ENCODE results near the gene PACSIN1.

PACSIN1 gene

GRCh38 chr6:34568341-34569201, 102.7 kb downstream of the PACSIN1 start:
- H3K4me3 ChIP-seq (ENCODE audit: low read depth, low read length) = no peak overlapping the region
- no peak for DNase-seq (ENCODE audit: low read depth)
- TF ChIP-seq, protein P1, sequence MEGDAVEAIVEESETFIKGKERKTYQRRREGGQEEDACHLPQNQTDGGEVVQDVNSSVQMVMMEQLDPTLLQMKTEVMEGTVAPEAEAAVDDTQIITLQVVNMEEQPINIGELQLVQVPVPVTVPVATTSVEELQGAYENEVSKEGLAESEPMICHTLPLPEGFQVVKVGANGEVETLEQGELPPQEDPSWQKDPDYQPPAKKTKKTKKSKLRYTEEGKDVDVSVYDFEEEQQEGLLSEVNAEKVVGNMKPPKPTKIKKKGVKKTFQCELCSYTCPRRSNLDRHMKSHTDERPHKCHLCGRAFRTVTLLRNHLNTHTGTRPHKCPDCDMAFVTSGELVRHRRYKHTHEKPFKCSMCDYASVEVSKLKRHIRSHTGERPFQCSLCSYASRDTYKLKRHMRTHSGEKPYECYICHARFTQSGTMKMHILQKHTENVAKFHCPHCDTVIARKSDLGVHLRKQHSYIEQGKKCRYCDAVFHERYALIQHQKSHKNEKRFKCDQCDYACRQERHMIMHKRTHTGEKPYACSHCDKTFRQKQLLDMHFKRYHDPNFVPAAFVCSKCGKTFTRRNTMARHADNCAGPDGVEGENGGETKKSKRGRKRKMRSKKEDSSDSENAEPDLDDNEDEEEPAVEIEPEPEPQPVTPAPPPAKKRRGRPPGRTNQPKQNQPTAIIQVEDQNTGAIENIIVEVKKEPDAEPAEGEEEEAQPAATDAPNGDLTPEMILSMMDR (IDR thresholded peaks at IDR 0.05; ENCODE audit: low read depth, low read length, missing control alignments) = no peak

- TF ChIP-seq, protein P1 (IDR thresholded peaks at IDR 0.05; ENCODE audit: low read depth, low read length, missing control alignments) = no peak
These were observed 103.6 kb downstream of the PACSIN1 start for GRCh38 chr6:34569361-34569973.

GRCh38 chr6:34570066-34570833, 104.4 kb downstream of the PACSIN1 start:
- no peak overlapping the region for H3K4me3 ChIP-seq (ENCODE audit: low read depth, low read length)
- TF ChIP-seq, protein P1 (IDR thresholded peaks at IDR 0.05; ENCODE audit: low read depth, low read length, missing control alignments) = no peak
- DNase-seq (ENCODE audit: low read depth) = no peak

More at GRCh38 chr6:34569361-34569973, 103.6 kb downstream of the PACSIN1 start:
- H3K4me3 ChIP-seq (ENCODE audit: low read depth, low read length) = no peak overlapping the region
- no peak for DNase-seq (ENCODE audit: low read depth)

- DNase-seq (ENCODE audit: low read depth) = no peak
- no peak overlapping the region for H3K4me3 ChIP-seq (ENCODE audit: low read depth, low read length)
- TF ChIP-seq, protein P1 (IDR thresholded peaks at IDR 0.05; ENCODE audit: low read depth, low read length, missing control alignments) = no peak
These were observed 105.5 kb downstream of the PACSIN1 start for GRCh38 chr6:34571388-34571787.

- H3K4me3 ChIP-seq (ENCODE audit: low read depth, low read length) = no peak overlapping the region
- DNase-seq (ENCODE audit: low read depth) = no peak
- TF ChIP-seq, protein P1 (IDR thresholded peaks at IDR 0.05; ENCODE audit: low read depth, low read length, missing control alignments) = no peak
These were observed 106.1 kb downstream of the PACSIN1 start for GRCh38 chr6:34572021-34572420.

DNA sequence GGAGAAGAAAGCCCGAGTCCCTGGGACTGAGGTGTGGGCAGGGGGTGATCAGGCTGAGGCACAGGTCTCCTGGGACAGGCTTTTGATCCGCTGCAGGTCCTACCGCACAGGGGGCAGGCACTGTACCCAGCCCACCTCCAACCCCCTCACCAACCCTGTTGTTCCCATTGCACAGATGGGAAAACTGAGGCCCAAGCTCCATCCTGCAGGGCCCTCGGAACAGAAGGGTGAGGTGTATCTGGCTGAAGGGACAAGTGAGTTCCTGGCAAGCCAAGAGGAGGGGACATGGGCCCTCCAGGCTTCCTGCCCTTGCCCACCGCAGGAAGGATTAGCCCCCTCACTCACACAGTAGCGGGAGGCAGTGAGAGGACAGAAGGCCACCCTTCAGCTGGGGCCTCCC, 106.7 kb downstream of the PACSIN1 start:
- no peak overlapping the region for H3K4me3 ChIP-seq (ENCODE audit: low read depth, low read length)
- TF ChIP-seq, protein P1 (IDR thresholded peaks at IDR 0.05; ENCODE audit: low read depth, low read length, missing control alignments) = no peak
- DNase-seq (ENCODE audit: low read depth) = no peak

Measured in GM12864 (cell line).